CD4-positive, alpha-beta T cell (primary cell): ENCODE data around the gene AGBL4. TPM values are rescaled to one million over a fixed set of nuclear protein-coding genes. Genes with fewer than 3 reads are reported as not detected.

Experiments
- ATAC-seq: fragments of 200-7000 bp; cut with Tn5 transposase; one replicate; pipeline ENCODE4 v1.10.0; 2022; ENCODE audit warnings: mild to moderate bottlenecking; ENCODE audit not compliant: poor library complexity
- CTCF ChIA-PET: fragments of 350-600 bp; sonication (Branson Sonifier 250); formaldehyde crosslinking; loops from one replicate; lab custom pipeline; 2021; ENCODE audit warnings: antibody characterized with exemption, inconsistent platforms; lab: Charles Lee
- POLR2A ChIA-PET: fragments of 350-600 bp; sonication (Branson Sonifier 250); formaldehyde crosslinking; loops from one replicate; lab custom pipeline; 2021; ENCODE audit warnings: antibody characterized with exemption, inconsistent platforms; lab: Charles Lee
- DNase-seq, 14 experiments: peaks; one replicate each; pipeline ENCODE4 v3.0.0-alpha.2; 2013 to 2020; ENCODE audit warnings: mixed read lengths in 2 of 14
- H3K27ac ChIP-seq, 2 donors: one replicate each; pipeline versions ENCODE4 v1.5.1 to v1.7.0; 2013; ENCODE audit warnings: low read length in 2 of 2, low read depth in 1 of 2, mild to moderate bottlenecking in 1 of 2
- H3K27me3 ChIP-seq, 2 experiments: 1 replicate in 1 of 2; 2 replicates in 1 of 2; pipeline versions ENCODE4 v1.6.1 to v1.7.0; 2013; ENCODE audit warnings: low read length in 2 of 2, control low read depth in 1 of 2, mild to moderate bottlenecking in 1 of 2, moderate library complexity in 1 of 2; ENCODE audit not compliant: insufficient read depth in 2 of 2, control insufficient read depth in 1 of 2
- H3K36me3 ChIP-seq: one replicate; pipeline ENCODE4 v1.6.1; 2013; ENCODE audit warnings: low read length, control low read depth; ENCODE audit not compliant: insufficient read depth
- H3K4me1 ChIP-seq: one replicate; pipeline ENCODE4 v1.6.1; 2013; ENCODE audit warnings: low read length, control low read depth; ENCODE audit not compliant: insufficient read depth
- H3K4me3 ChIP-seq: one replicate; pipeline ENCODE4 v1.5.1; 2013; ENCODE audit warnings: mild to moderate bottlenecking, low read length, moderate library complexity
- H3K9me3 ChIP-seq, 2 experiments: 1 replicate in 1 of 2; 2 replicates in 1 of 2; pipeline versions ENCODE4 v1.6.1 to v1.7.0; 2013; ENCODE audit warnings: low read length in 2 of 2, mild to moderate bottlenecking in 2 of 2, control low read depth in 1 of 2, moderate library complexity in 1 of 2; ENCODE audit not compliant: control insufficient read depth in 1 of 2, insufficient read depth in 1 of 2
- H3K27ac Mint-ChIP-seq: one replicate; pipeline ENCODE4 v1.8.0; 2020; ENCODE audit warnings: mixed read lengths
- H3K27me3 Mint-ChIP-seq: one replicate; pipeline ENCODE4 v1.8.0; 2021; ENCODE audit warnings: mixed read lengths
- H3K36me3 Mint-ChIP-seq: one replicate; pipeline ENCODE4 v1.8.0; 2021; ENCODE audit warnings: low read depth, mixed read lengths
- H3K4me1 Mint-ChIP-seq: one replicate; pipeline ENCODE4 v1.8.0; 2021; ENCODE audit warnings: low read depth, mixed read lengths
- H3K4me3 Mint-ChIP-seq: one replicate; pipeline ENCODE4 v1.8.0; 2020; ENCODE audit warnings: mild to moderate bottlenecking, mixed read lengths
- H3K9me3 Mint-ChIP-seq: one replicate; pipeline ENCODE4 v1.8.0; 2020; ENCODE audit warnings: mixed read lengths
- intact Hi-C, 2 experiments: fragments of 100-400 bp; cut with DNase I in 1 of 2; cut with micrococcal nuclease in 1 of 2; formaldehyde crosslinking; loops; one replicate each; pipeline versions ENCODE4 v1.15.1 to v1.9.0; 2023 to 2025; cut with DNase I, micrococcal nuclease
- total RNA-seq, 174 experiments: library from RNA in 2 of 174; stranded (reverse) in 2 of 174; gene quantifications; one replicate each; pipeline ENCODE4 v1.2.3 and lab custom pipeline; 2021 to 2026
- TF ChIP-seq, protein P1 (sequence below): fragments of 200-600 bp; IDR thresholded peaks from one replicate; pipeline ENCODE4 v1.8.0; 2022; ENCODE audit warnings: antibody characterized with exemption, mild to moderate bottlenecking

Gene AGBL4
- total RNA-seq, 2 experiments from 2014 or later: 0.11 TPM; not detected in 1

DNA sequence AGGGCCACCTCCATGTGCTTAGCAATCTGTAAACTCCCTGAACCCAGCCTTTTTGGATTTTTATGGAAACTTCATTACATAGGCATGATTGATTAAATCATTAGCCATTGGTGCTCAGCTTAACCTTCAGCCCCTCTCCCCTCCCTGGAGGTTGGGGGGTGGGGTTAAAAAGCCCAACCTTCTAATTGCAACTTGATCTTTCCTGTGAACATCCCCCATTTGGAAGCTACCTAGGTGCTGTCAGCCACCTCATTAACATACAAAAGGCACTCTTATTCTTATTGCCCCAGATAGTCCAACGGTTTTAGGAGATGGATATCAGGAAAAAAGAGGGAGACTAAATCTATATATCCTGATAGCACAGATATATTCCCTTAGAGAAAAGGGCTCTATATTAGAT is 823.0 kb downstream of the AGBL4 start:
- TF ChIP-seq, protein P1, sequence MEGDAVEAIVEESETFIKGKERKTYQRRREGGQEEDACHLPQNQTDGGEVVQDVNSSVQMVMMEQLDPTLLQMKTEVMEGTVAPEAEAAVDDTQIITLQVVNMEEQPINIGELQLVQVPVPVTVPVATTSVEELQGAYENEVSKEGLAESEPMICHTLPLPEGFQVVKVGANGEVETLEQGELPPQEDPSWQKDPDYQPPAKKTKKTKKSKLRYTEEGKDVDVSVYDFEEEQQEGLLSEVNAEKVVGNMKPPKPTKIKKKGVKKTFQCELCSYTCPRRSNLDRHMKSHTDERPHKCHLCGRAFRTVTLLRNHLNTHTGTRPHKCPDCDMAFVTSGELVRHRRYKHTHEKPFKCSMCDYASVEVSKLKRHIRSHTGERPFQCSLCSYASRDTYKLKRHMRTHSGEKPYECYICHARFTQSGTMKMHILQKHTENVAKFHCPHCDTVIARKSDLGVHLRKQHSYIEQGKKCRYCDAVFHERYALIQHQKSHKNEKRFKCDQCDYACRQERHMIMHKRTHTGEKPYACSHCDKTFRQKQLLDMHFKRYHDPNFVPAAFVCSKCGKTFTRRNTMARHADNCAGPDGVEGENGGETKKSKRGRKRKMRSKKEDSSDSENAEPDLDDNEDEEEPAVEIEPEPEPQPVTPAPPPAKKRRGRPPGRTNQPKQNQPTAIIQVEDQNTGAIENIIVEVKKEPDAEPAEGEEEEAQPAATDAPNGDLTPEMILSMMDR: no peak
- intact Hi-C loops: loop anchor here in 1 of 2 experiments (10.0 kb wide), 1 partner anchor 64 kb away; no protein-coding TSS in a partner anchor
- Mint-ChIP-seq H3K4me1 (no peaks in the 10 kb centered on the region), H3K27ac (no peak overlapping the region), H3K9me3 (peaks cover 12% of the 10 kb centered on the region), H3K27me3 (no peaks in the 10 kb centered on the region), H3K4me3 (no peak overlapping the region), H3K36me3 (no peaks in the 10 kb centered on the region)
- H3K9me3 ChIP-seq: peaks cover 0 to 4% of the 10 kb centered on the region in 2 experiments
- CTCF ChIA-PET: no interaction called here
- ATAC-seq (no peak), DNase-seq (no peak)
- no peaks in the 10 kb centered on the region for H3K27me3 ChIP-seq
- POLR2A ChIA-PET: no interaction called here
- no peaks in the 10 kb centered on the region for H3K4me1 ChIP-seq
- no peak overlapping the region for H3K4me3 ChIP-seq
- H3K27ac ChIP-seq: no peak overlapping the region
- H3K36me3 ChIP-seq: no peaks in the 10 kb centered on the region

DNA sequence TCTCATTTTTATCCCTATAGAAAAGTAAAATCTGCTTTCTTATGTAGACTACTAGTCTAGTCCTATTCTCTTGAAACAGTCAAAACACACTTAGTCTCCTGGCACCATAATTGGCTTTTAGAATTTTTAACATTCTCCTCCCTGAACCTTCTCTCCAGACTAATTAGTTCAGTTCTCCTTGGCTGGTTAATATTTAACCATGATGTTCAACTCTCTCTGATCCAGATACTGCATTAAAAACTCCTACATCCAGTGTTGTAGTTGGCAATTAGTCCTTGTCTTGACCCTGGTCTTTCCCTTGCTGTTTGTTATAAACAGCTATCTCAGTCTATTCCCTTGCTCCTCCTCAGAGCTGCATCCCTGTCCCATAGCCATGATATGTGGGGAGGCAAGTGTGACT is 824.2 kb downstream of the AGBL4 start:
- Histone ChIP-seq H3K36me3 (no peaks in the 10 kb centered on the region), H3K9me3 (peaks cover 0 to 4% of the 10 kb centered on the region in 2 experiments), H3K4me3 (no peak overlapping the region), H3K27ac (no peak overlapping the region), H3K4me1 (no peaks in the 10 kb centered on the region), H3K27me3 (no peaks in the 10 kb centered on the region)
- no peaks in the 10 kb centered on the region for H3K27me3 Mint-ChIP-seq
- ATAC-seq (no peak), DNase-seq (no peak)
- ChIA-PET CTCF (no interaction called here), POLR2A (no interaction called here)
- H3K36me3 Mint-ChIP-seq: no peaks in the 10 kb centered on the region
- TF ChIP-seq, protein P1: no peak
- no peak overlapping the region for H3K27ac Mint-ChIP-seq
- H3K9me3 Mint-ChIP-seq: peaks cover 14% of the 10 kb centered on the region
- no peaks in the 10 kb centered on the region for H3K4me1 Mint-ChIP-seq
- no peak overlapping the region for H3K4me3 Mint-ChIP-seq
- intact Hi-C loops: no loop called here

- TF ChIP-seq, protein P1: no peak
- ATAC-seq (no peak), DNase-seq (no peak)
- Mint-ChIP-seq H3K4me3 (no peak overlapping the region), H3K4me1 (no peaks in the 10 kb centered on the region), H3K27ac (no peak overlapping the region), H3K9me3 (peaks cover 12% of the 10 kb centered on the region), H3K36me3 (no peaks in the 10 kb centered on the region), H3K27me3 (no peaks in the 10 kb centered on the region)
- Histone ChIP-seq H3K4me3 (no peak overlapping the region), H3K9me3 (peaks cover 0 to 4% of the 10 kb centered on the region in 2 experiments), H3K36me3 (no peaks in the 10 kb centered on the region), H3K27me3 (no peaks in the 10 kb centered on the region), H3K27ac (no peak overlapping the region), H3K4me1 (no peaks in the 10 kb centered on the region)
- intact Hi-C loops: no loop called here
- POLR2A ChIA-PET: no interaction called here
- CTCF ChIA-PET: no interaction called here
Measured at GRCh38 chr1:49197081-49197480, 826.7 kb downstream of the AGBL4 start.
